Lower leg skin (tissue), 3 donors: ENCODE data around the gene MCL1.

Source experiments
- POLR2A ChIP-seq, 2 donors: fragments of 450-650 bp; IDR thresholded peaks; one replicate each; pipeline ENCODE4 v1.6.1; 2016 to 2017; ENCODE audit warnings: antibody characterized with exemption in 2 of 2, mild to moderate bottlenecking in 1 of 2, moderate library complexity in 1 of 2
- TF ChIP-seq, protein P1 (sequence below), 3 donors: fragments of 450-650 bp; IDR thresholded peaks; one replicate each; pipeline ENCODE4 v1.5.1; 2016; ENCODE audit warnings: antibody characterized with exemption in 3 of 3, mild to moderate bottlenecking in 3 of 3, moderate library complexity in 2 of 3

DNA sequence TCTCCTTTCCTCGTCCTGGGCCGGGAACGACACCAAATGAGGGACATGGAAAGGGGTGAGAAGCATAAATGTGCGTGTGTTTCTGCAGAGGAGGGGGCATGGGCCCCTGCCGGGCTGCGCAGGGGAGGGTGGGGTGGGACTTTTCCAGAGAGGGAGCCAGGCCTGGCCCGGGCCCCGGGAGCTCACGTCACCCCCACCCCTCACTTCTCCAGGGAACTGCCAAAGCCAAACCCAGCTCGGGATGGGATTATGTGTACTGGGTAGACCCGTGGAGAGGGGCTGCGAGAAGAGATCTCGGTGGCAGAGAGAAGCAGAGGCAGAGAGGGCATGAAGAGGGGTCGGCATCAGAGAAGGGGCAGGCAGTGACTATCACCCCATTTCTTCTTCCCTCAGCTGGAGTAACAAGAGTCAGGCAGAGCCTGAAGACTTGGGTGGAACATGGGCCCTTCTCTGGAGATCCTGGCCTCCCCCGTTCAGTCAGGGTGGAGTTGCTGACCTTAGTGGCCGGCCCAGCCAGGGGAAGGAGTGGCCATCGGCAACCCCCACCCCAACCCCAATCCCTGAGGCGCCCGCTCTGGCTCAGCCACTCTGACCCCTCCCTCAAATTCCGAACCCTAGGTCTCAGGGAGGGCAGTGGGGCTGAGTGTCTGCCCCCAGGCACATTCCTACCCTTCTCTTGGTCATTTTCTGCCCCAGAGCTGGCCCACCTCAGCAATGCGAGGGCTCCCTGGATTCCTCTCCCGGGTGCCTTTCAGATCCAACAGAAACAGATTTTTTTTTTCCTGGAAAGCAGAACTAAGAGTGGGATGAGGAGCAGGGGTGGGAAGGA, 29.0 kb downstream of the MCL1 start:
- TF ChIP-seq, protein P1, sequence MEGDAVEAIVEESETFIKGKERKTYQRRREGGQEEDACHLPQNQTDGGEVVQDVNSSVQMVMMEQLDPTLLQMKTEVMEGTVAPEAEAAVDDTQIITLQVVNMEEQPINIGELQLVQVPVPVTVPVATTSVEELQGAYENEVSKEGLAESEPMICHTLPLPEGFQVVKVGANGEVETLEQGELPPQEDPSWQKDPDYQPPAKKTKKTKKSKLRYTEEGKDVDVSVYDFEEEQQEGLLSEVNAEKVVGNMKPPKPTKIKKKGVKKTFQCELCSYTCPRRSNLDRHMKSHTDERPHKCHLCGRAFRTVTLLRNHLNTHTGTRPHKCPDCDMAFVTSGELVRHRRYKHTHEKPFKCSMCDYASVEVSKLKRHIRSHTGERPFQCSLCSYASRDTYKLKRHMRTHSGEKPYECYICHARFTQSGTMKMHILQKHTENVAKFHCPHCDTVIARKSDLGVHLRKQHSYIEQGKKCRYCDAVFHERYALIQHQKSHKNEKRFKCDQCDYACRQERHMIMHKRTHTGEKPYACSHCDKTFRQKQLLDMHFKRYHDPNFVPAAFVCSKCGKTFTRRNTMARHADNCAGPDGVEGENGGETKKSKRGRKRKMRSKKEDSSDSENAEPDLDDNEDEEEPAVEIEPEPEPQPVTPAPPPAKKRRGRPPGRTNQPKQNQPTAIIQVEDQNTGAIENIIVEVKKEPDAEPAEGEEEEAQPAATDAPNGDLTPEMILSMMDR (IDR thresholded peaks at IDR 0.05): no peak
- no peak for TF ChIP-seq POLR2A (IDR thresholded peaks at IDR 0.05)
